Parietal lobe (tissue), 2 donors: Measurements from ENCODE around the gene TIPRL. TPM values are rescaled to one million over a fixed set of nuclear protein-coding genes. Genes with fewer than 3 reads are reported as not detected.

Experiments
- small RNA-seq: library from RNA; depleted of rRNA; stranded (forward); fragments of <200 nt; gene quantifications from one replicate; pipeline ENCODE3, GENCODE V24; 2014; ENCODE audit warnings: low replicate concordance
- total RNA-seq: library from RNA; depleted of rRNA; stranded (reverse); fragments of >200 nt; gene quantifications from one replicate; pipeline ENCODE4 v1.2.3, GENCODE V29; 2014

Gene TIPRL
- 68.5 TPM for total RNA-seq

DNA sequence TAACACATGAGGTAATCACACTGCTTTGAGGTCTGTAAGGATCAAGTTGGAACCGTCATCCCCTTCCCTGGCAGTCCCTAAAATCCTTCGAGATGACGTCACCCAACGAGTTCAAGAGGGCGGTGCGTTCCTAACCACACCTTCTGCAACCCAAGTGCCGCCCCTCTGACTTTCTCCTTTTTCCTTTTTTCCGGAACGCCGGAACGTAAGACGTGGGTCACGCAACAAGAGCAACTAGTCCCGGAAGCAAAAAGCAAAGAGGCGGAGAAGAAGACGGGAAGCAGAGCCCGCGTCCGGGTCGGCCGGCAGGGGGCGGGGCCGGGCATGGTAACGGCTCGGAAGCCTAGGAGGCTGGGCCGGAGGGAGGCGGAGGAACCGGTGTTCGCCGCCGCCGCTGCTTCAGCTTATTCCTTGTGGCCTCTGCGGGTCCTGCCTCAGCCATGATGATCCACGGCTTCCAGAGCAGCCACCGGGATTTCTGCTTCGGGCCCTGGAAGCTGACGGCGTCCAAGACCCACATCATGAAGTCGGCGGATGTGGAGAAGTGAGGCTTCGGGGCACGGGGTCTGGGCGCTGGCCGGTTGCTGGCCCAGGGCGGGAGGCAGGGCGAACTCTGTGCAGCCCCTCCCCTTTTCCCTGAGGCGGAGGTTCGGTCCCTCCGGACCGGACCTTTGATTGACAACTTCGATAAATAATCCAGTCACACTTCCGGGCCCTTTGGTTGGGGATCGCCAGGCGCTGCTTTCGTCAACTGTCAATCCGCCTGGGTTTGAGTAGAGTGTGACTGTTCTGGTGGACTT is at the start of gene TIPRL:
Gene TIPRL (plus strand): TSS at position 325 of the 800 bp plus-strand sequence. CDS start 116 bp downstream, at position 441.

GRCh38 chr1:168136709-168137514 is 41.9 kb upstream of the TIPRL start, which contains the start of gene GPR161:
TSS of gene GPR161 (minus strand) at chr1:168136930. CDS start at chr1:168104850, 32,080 bp downstream.

GRCh38 chr1:168225476-168226190 is 46.9 kb downstream of the TIPRL start, which contains the start of gene SFT2D2:
TSS of gene SFT2D2 (plus strand) at chr1:168226004. CDS start at chr1:168226080, 76 bp downstream.

Small RNAs within 50 kb of the gene (small RNA-seq; reads per million reads assigned to genes)
- gene AL021397.1 = not detected

Other genes starting within 250 kb of the TIPRL start
- gene DCAF6, start 242.3 kb upstream of the TIPRL start, total RNA-seq = 95.8 TPM
- 36.9 TPM for gene MPC2, start 241.9 kb upstream of the TIPRL start, total RNA-seq
- 117 TPM for gene GPR161, start 42.0 kb upstream of the TIPRL start, total RNA-seq
- gene SFT2D2, start 47.0 kb downstream of the TIPRL start, total RNA-seq = 46.3 TPM
- gene TBX19, start 101.9 kb downstream of the TIPRL start, total RNA-seq = 1.6 TPM